DND-41 (cell line): ENCODE measurements around the gene BDNF.

Source experiments
- CTCF ChIP-seq: IDR thresholded peaks from 2 replicates; pipeline ENCODE4 v1.5.1; 2012; ENCODE audit warnings: borderline replicate concordance, low read length, moderate library complexity, mild to moderate bottlenecking; ENCODE audit not compliant: poor library complexity, severe bottlenecking; ENCODE audit errors: extremely low read depth
- EZH2 ChIP-seq: IDR thresholded peaks from 3 replicates; pipeline ENCODE4 v1.6.1; 2012; ENCODE audit warnings: borderline replicate concordance, low read depth, mild to moderate bottlenecking, moderate library complexity, low read length, inconsistent platforms; ENCODE audit not compliant: severe bottlenecking

- TF ChIP-seq CTCF (no peak), EZH2 (no peak)
Measured at GRCh38 chr11:27692781-27693180, 7.5 kb downstream of the BDNF start.
